Measurements from ENCODE around the gene BOLA2B.

BOLA2B gene

DNA sequence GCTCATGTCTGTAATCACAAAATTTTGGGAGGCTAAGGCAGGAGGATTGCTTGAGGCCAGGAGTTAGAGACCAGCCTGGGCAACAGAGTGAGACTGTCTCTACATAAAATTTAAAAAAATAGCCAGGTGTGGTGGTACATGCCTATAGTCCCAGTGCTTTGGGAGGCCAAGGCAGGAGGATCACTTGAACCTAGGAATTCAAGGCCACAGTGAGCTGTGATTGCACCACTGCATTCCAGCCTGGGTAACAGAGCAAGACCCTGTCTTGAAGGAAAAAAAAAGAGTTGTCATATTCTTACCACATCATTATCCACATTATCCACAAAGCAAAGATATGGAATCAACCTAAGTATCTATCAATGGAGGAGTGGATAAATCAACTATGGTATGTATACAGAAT, 49.4 kb downstream of the BOLA2B start:
- Histone ChIP-seq H3K4me1 (ENCODE audit: control insufficient read depth, insufficient read depth, low read length) (no peaks in the 10 kb centered on the region), H3K36me3 (ENCODE audit: control insufficient read depth in 2 of 2, insufficient read depth in 1 of 2, low read length in 2 of 2) (no peaks in the 10 kb centered on the region), H3K9me3 (ENCODE audit: control insufficient read depth, insufficient read depth, low read depth, low read length) (no peaks in the 10 kb centered on the region), H3K4me3 (ENCODE audit: low read depth, low read length) (no peak overlapping the region), H3K27ac (ENCODE audit: extremely low read depth, low read depth, low read length) (no peak overlapping the region)
- TF ChIP-seq, protein P1, sequence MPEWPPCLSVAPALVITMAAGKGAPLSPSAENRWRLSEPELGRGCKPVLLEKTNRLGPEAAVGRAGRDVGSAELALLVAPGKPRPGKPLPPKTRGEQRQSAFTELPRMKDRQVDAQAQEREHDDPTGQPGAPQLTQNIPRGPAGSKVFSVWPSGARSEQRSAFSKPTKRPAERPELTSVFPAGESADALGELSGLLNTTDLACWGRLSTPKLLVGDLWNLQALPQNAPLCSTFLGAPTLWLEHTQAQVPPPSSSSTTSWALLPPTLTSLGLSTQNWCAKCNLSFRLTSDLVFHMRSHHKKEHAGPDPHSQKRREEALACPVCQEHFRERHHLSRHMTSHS (tag by site-specific recombination; IDR thresholded peaks at IDR 0.05) = no peak
- TF ChIP-seq ZNF707 (tag by site-specific recombination; IDR thresholded peaks at IDR 0.05) = no peak
- no peak for TF ChIP-seq ZNF221 (tag by site-specific recombination; IDR thresholded peaks at IDR 0.05; ENCODE audit: borderline replicate concordance)
- TF ChIP-seq ZNF560 (tag by site-specific recombination; IDR thresholded peaks at IDR 0.05; ENCODE audit: borderline replicate concordance) = no peak
- TF ChIP-seq, protein P2, sequence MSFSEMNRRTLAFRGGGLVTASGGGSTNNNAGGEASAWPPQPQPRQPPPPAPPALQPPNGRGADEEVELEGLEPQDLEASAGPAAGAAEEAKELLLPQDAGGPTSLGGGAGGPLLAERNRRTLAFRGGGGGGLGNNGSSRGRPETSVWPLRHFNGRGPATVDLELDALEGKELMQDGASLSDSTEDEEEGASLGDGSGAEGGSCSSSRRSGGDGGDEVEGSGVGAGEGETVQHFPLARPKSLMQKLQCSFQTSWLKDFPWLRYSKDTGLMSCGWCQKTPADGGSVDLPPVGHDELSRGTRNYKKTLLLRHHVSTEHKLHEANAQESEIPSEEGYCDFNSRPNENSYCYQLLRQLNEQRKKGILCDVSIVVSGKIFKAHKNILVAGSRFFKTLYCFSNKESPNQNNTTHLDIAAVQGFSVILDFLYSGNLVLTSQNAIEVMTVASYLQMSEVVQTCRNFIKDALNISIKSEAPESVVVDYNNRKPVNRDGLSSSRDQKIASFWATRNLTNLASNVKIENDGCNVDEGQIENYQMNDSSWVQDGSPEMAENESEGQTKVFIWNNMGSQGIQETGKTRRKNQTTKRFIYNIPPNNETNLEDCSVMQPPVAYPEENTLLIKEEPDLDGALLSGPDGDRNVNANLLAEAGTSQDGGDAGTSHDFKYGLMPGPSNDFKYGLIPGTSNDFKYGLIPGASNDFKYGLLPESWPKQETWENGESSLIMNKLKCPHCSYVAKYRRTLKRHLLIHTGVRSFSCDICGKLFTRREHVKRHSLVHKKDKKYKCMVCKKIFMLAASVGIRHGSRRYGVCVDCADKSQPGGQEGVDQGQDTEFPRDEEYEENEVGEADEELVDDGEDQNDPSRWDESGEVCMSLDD (tag by site-specific recombination; IDR thresholded peaks at IDR 0.05) = no peak
- TF ChIP-seq, protein P3, sequence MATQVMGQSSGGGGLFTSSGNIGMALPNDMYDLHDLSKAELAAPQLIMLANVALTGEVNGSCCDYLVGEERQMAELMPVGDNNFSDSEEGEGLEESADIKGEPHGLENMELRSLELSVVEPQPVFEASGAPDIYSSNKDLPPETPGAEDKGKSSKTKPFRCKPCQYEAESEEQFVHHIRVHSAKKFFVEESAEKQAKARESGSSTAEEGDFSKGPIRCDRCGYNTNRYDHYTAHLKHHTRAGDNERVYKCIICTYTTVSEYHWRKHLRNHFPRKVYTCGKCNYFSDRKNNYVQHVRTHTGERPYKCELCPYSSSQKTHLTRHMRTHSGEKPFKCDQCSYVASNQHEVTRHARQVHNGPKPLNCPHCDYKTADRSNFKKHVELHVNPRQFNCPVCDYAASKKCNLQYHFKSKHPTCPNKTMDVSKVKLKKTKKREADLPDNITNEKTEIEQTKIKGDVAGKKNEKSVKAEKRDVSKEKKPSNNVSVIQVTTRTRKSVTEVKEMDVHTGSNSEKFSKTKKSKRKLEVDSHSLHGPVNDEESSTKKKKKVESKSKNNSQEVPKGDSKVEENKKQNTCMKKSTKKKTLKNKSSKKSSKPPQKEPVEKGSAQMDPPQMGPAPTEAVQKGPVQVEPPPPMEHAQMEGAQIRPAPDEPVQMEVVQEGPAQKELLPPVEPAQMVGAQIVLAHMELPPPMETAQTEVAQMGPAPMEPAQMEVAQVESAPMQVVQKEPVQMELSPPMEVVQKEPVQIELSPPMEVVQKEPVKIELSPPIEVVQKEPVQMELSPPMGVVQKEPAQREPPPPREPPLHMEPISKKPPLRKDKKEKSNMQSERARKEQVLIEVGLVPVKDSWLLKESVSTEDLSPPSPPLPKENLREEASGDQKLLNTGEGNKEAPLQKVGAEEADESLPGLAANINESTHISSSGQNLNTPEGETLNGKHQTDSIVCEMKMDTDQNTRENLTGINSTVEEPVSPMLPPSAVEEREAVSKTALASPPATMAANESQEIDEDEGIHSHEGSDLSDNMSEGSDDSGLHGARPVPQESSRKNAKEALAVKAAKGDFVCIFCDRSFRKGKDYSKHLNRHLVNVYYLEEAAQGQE (tag by site-specific recombination; IDR thresholded peaks at IDR 0.05) = no peak
- no peak for TF ChIP-seq ZFP69B (tag by site-specific recombination; IDR thresholded peaks at IDR 0.05)
- TF ChIP-seq, protein P4, sequence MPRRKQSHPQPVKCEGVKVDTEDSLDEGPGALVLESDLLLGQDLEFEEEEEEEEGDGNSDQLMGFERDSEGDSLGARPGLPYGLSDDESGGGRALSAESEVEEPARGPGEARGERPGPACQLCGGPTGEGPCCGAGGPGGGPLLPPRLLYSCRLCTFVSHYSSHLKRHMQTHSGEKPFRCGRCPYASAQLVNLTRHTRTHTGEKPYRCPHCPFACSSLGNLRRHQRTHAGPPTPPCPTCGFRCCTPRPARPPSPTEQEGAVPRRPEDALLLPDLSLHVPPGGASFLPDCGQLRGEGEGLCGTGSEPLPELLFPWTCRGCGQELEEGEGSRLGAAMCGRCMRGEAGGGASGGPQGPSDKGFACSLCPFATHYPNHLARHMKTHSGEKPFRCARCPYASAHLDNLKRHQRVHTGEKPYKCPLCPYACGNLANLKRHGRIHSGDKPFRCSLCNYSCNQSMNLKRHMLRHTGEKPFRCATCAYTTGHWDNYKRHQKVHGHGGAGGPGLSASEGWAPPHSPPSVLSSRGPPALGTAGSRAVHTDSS (tag by site-specific recombination; IDR thresholded peaks at IDR 0.05) = no peak
- TF ChIP-seq ZNF19 (tag by site-specific recombination; IDR thresholded peaks at IDR 0.05; ENCODE audit: low read depth) = no peak
- TF ChIP-seq ZBTB20 (tag by site-specific recombination; IDR thresholded peaks at IDR 0.05) = no peak
- no peak for TF ChIP-seq GLIS1 (tag by site-specific recombination; IDR thresholded peaks at IDR 0.05)
- no peak for TF ChIP-seq ZNF530 (tag by site-specific recombination; IDR thresholded peaks at IDR 0.05; ENCODE audit: low read depth)
- no peak for TF ChIP-seq ZNF76 (tag by site-specific recombination; IDR thresholded peaks at IDR 0.05; ENCODE audit: borderline replicate concordance, low read depth)
- no peak for TF ChIP-seq ZNF514 (tag by site-specific recombination; IDR thresholded peaks at IDR 0.05)
- TF ChIP-seq IKZF3 (tag by site-specific recombination; IDR thresholded peaks at IDR 0.05) = no peak
- TF ChIP-seq, protein P5, sequence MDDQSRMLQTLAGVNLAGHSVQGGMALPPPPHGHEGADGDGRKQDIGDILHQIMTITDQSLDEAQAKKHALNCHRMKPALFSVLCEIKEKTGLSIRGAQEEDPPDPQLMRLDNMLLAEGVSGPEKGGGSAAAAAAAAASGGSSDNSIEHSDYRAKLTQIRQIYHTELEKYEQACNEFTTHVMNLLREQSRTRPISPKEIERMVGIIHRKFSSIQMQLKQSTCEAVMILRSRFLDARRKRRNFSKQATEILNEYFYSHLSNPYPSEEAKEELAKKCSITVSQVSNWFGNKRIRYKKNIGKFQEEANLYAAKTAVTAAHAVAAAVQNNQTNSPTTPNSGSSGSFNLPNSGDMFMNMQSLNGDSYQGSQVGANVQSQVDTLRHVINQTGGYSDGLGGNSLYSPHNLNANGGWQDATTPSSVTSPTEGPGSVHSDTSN (CRISPR knock-in tag; IDR thresholded peaks at IDR 0.05) = no peak
- TF ChIP-seq REPIN1 (tag by site-specific recombination; IDR thresholded peaks at IDR 0.05; ENCODE audit: low read depth) = no peak
- no peak for TF ChIP-seq ZNF37A (tag by site-specific recombination; IDR thresholded peaks at IDR 0.05)
- no peak for TF ChIP-seq ZNF202 (tag by site-specific recombination; IDR thresholded peaks at IDR 0.05; ENCODE audit: borderline replicate concordance)
- CTCF ChIA-PET = no interaction called here
- POLR2A ChIA-PET = no interaction called here
